H1 (cell line): Measurements from ENCODE around the gene YWHAE. TPM values are rescaled to one million over a fixed set of nuclear protein-coding genes. Genes with fewer than 3 reads are reported as not detected.

ENCODE experiments used
- CTCF ChIA-PET: fragments of 300-600 bp; sonication (Branson Sonifier 250); formaldehyde crosslinking; loops from one replicate; lab custom pipeline; 2021; ENCODE audit not compliant: partially characterized antibody; lab: Charles Lee
- POLR2A ChIA-PET: fragments of 300-600 bp; sonication (Branson Sonifier 250); formaldehyde crosslinking; loops from one replicate; lab custom pipeline; 2021; ENCODE audit warnings: inconsistent platforms; ENCODE audit not compliant: partially characterized antibody; lab: Charles Lee
- DNase-seq, 2 experiments: peaks; one replicate each; pipeline versions ENCODE4 v3.0.0 to v3.0.0-alpha.2; 2010 to 2022; ENCODE audit warnings: low spot score in 2 of 2, low read depth in 1 of 2, mixed read lengths in 1 of 2
- FAIRE-seq: peaks from 2 replicates; lab custom pipeline; 2011; peaks lifted over from hg19 to GRCh38; lab: Jason Lieb, UNC
- H2AFZ ChIP-seq: 2 replicates; pipeline ENCODE4 v1.8.1; 2012; ENCODE audit warnings: low read length, inconsistent platforms
- H2AK5ac ChIP-seq: 2 replicates; pipeline ENCODE4 v1.6.1; 2013; ENCODE audit warnings: low read depth, low read length
- H2BK120ac ChIP-seq: replicated peaks from 2 replicates; pipeline ENCODE3; 2013; ENCODE audit warnings: low read depth, low read length, inconsistent platforms
- H2BK12ac ChIP-seq: 2 replicates; pipeline ENCODE4 v1.6.1; 2013; ENCODE audit warnings: low read depth, low read length
- H2BK15ac ChIP-seq: 2 replicates; pipeline ENCODE4 v1.6.1; 2013; ENCODE audit warnings: low read length
- H2BK20ac ChIP-seq: 2 replicates; pipeline ENCODE4 v1.6.1; 2013; ENCODE audit warnings: low read length
- H2BK5ac ChIP-seq: 2 replicates; pipeline ENCODE4 v1.6.1; 2013; ENCODE audit warnings: low read depth, low read length
- H3K14ac ChIP-seq: 2 replicates; pipeline ENCODE4 v1.6.1; 2013; ENCODE audit warnings: inconsistent platforms; ENCODE audit not compliant: insufficient read length
- H3K18ac ChIP-seq: 2 replicates; pipeline ENCODE4 v1.6.1; 2013; ENCODE audit warnings: low read length; ENCODE audit errors: extremely low read depth
- H3K23ac ChIP-seq: 2 replicates; pipeline ENCODE4 v1.6.1; 2013; ENCODE audit warnings: inconsistent platforms; ENCODE audit not compliant: insufficient read length
- H3K23me2 ChIP-seq: 2 replicates; pipeline ENCODE4 v1.6.1; 2013; ENCODE audit warnings: low read depth, low read length
- H3K27ac ChIP-seq: 2 replicates; pipeline ENCODE4 v1.6.1; 2011; ENCODE audit warnings: low read depth, low read length, inconsistent platforms
- H3K27me3 ChIP-seq, 4 experiments: replicated peaks in 1 of 4; 1 replicate in 1 of 4; 2 replicates in 3 of 4; pipeline versions ENCODE4 v1.6.1 to v1.8.1; 2011 to 2013; ENCODE audit warnings: low read length in 3 of 4, mild to moderate bottlenecking in 3 of 4, inconsistent platforms in 2 of 4, mixed read lengths in 2 of 4, moderate library complexity in 1 of 4; ENCODE audit not compliant: control insufficient read depth in 3 of 4, insufficient read depth in 3 of 4; ENCODE audit errors: extremely low read depth in 1 of 4
- H3K36me3 ChIP-seq, 4 experiments: 2 replicates each; pipeline versions ENCODE4 v1.6.1 to v1.8.1; 2011 to 2013; ENCODE audit warnings: mild to moderate bottlenecking in 4 of 4, low read length in 3 of 4, moderate library complexity in 2 of 4, control low read depth in 1 of 4, inconsistent platforms in 1 of 4; ENCODE audit not compliant: insufficient read depth in 4 of 4, control insufficient read depth in 2 of 4
- H3K4ac ChIP-seq: replicated peaks from 2 replicates; pipeline ENCODE3; 2013; ENCODE audit warnings: low read length, low read depth, mixed read lengths, inconsistent platforms; ENCODE audit not compliant: insufficient read length
- H3K4me1 ChIP-seq, 4 experiments: replicated peaks in 1 of 4; 1 replicate in 1 of 4; 2 replicates in 3 of 4; pipeline versions ENCODE4 v1.6.1 to v1.8.1; 2011 to 2013; ENCODE audit warnings: low read length in 3 of 4, inconsistent platforms in 2 of 4, mixed read lengths in 1 of 4; ENCODE audit not compliant: insufficient read depth in 4 of 4, control insufficient read depth in 3 of 4
- H3K4me2 ChIP-seq, 2 experiments: 2 replicates each; pipeline versions ENCODE4 v1.6.1 to v1.8.1; 2011 to 2013; ENCODE audit warnings: low read depth in 2 of 2, low read length in 2 of 2, control low read depth in 1 of 2, inconsistent platforms in 1 of 2, mild to moderate bottlenecking in 1 of 2; ENCODE audit not compliant: insufficient read depth in 1 of 2
- H3K4me3 ChIP-seq, 4 experiments: fragments of 200-600, 300-600 bp in 1 of 4; sonication (generic), shearing (Covaris generic), sonication (Bioruptor Twin) in 1 of 4; 2 replicates each; pipeline versions ENCODE4 v1.5.1 to v1.8.1; 2011 to 2016; ENCODE audit warnings: low read length in 4 of 4, low read depth in 3 of 4, control low read depth in 2 of 4, inconsistent platforms in 2 of 4, mild to moderate bottlenecking in 2 of 4, mixed read lengths in 1 of 4, moderate library complexity in 1 of 4; ENCODE audit not compliant: insufficient read depth in 2 of 4; ENCODE audit errors: extremely low read depth in 1 of 4
- H3K56ac ChIP-seq: replicated peaks from 2 replicates; pipeline ENCODE3; 2013; ENCODE audit warnings: low read depth, mild to moderate bottlenecking, mixed read lengths, low read length, inconsistent platforms; ENCODE audit not compliant: insufficient read length
- H3K79me1 ChIP-seq: 2 replicates; pipeline ENCODE4 v1.6.1; 2013; ENCODE audit warnings: low read depth, low read length, control low read depth
- H3K79me2 ChIP-seq, 2 experiments: 2 replicates each; pipeline versions ENCODE4 v1.6.1 to v1.8.1; 2012 to 2013; ENCODE audit warnings: low read length in 2 of 2, mild to moderate bottlenecking in 2 of 2, inconsistent platforms in 1 of 2; ENCODE audit not compliant: insufficient read depth in 2 of 2, control insufficient read depth in 1 of 2
- H3K9ac ChIP-seq, 4 experiments: replicated peaks in 1 of 4; 1 replicate in 1 of 4; 2 replicates in 3 of 4; pipeline versions ENCODE4 v1.6.1 to v1.8.1; 2011 to 2013; ENCODE audit warnings: low read depth in 3 of 4, low read length in 3 of 4, control low read depth in 2 of 4, mild to moderate bottlenecking in 2 of 4, moderate library complexity in 2 of 4, inconsistent platforms in 1 of 4; ENCODE audit errors: extremely low read depth in 1 of 4
- H3K9me3 ChIP-seq, 2 experiments: 2 replicates each; pipeline versions ENCODE4 v1.6.1 to v1.8.1; 2012 to 2013; ENCODE audit warnings: mild to moderate bottlenecking in 2 of 2, moderate library complexity in 2 of 2, control low read depth in 1 of 2, inconsistent platforms in 1 of 2, low read depth in 1 of 2, low read length in 1 of 2, mixed read lengths in 1 of 2; ENCODE audit not compliant: insufficient read depth in 2 of 2
- H4K20me1 ChIP-seq, 2 experiments: replicated peaks in 1 of 2; 2 replicates each; pipeline versions ENCODE3 to v1.8.1; 2011 to 2013; ENCODE audit warnings: inconsistent platforms in 2 of 2, low read length in 2 of 2, mild to moderate bottlenecking in 1 of 2; ENCODE audit not compliant: insufficient read depth in 2 of 2, control insufficient read depth in 1 of 2
- H4K5ac ChIP-seq: 2 replicates; pipeline ENCODE4 v1.6.1; 2013; ENCODE audit warnings: low read length, low read depth, mixed read lengths, inconsistent platforms; ENCODE audit not compliant: insufficient read length
- H4K8ac ChIP-seq: 2 replicates; pipeline ENCODE4 v1.8.0; 2013; ENCODE audit warnings: mild to moderate bottlenecking, moderate library complexity, low read length, inconsistent platforms; ENCODE audit not compliant: insufficient read depth; ENCODE audit errors: extremely low read depth
- H4K91ac ChIP-seq: replicated peaks from 2 replicates; pipeline ENCODE3; 2013; ENCODE audit warnings: low read length, mixed read lengths, inconsistent platforms; ENCODE audit not compliant: insufficient read length
- CREB1 ChIP-seq: IDR thresholded peaks from 2 replicates; pipeline ENCODE4 v1.6.1; 2012; ENCODE audit warnings: inconsistent platforms
- EGR1 ChIP-seq: IDR thresholded peaks from 2 replicates; pipeline ENCODE4 v1.6.1; 2011; ENCODE audit warnings: low read depth, low read length, borderline replicate concordance
- GABPA ChIP-seq: IDR thresholded peaks from 2 replicates; pipeline ENCODE4 v1.6.1; 2011; ENCODE audit warnings: mild to moderate bottlenecking, low read length, moderate library complexity, borderline replicate concordance; ENCODE audit not compliant: insufficient read depth
- GTF2F1 ChIP-seq: IDR thresholded peaks from 2 replicates; pipeline ENCODE4 v1.6.1; 2012; ENCODE audit warnings: low read depth, low read length, improper control_type of control experiment, borderline replicate concordance
- HDAC6 ChIP-seq: IDR thresholded peaks from one replicate; pipeline ENCODE4 v1.7.1; 2012; ENCODE audit warnings: low read depth, mild to moderate bottlenecking, inconsistent platforms, low read length, moderate library complexity
- JUND ChIP-seq: IDR thresholded peaks from 2 replicates; pipeline ENCODE4 v1.6.1; 2011; ENCODE audit warnings: mild to moderate bottlenecking, improper control_type of control experiment, low read length
- MAFK ChIP-seq: IDR thresholded peaks from 2 replicates; pipeline ENCODE4 v1.6.1; 2012; ENCODE audit warnings: low read depth, mild to moderate bottlenecking, improper control_type of control experiment, low read length
- RAD21 ChIP-seq, 2 experiments: IDR thresholded peaks in 1 of 2; conservative IDR thresholded peaks in 1 of 2; 2 replicates each; pipeline ENCODE4 v1.6.1; 2011; ENCODE audit warnings: low read depth in 2 of 2, low read length in 2 of 2, improper control_type of control experiment in 1 of 2, inconsistent platforms in 1 of 2, mild to moderate bottlenecking in 1 of 2, moderate library complexity in 1 of 2
- SRF ChIP-seq: IDR thresholded peaks from 2 replicates; pipeline ENCODE4 v1.6.1; 2011; ENCODE audit warnings: mild to moderate bottlenecking, low read depth, low read length, moderate library complexity
- WGBS, 2 experiments: shearing (Covaris generic) in 1 of 2; methylation state at CpG; one replicate each; pipeline versions ENCODE4 v1.1.6 to v1.1.7; 2013 to 2015; ENCODE audit warnings: low lambda C conversion rate in 2 of 2, mixed read lengths in 2 of 2, inconsistent platforms in 1 of 2, low coverage in 1 of 2, missing lambda C conversion rate in 1 of 2; ENCODE audit not compliant: insufficient replicate concordance in 2 of 2, insufficient coverage in 1 of 2, insufficient read length in 1 of 2; ENCODE audit errors: extremely low coverage in 1 of 2, missing lambda C conversion rate in 1 of 2; 5-methylcytosine and 5-hydroxymethylcytosine counted together
- polyA plus RNA-seq, 7 experiments: library from polyadenylated mRNA; depleted of rRNA in 3 of 7; stranded (reverse) in 5 of 7; unstranded in 2 of 7; fragments of >200 nt in 5 of 7; fragments of 200-250 nt in 2 of 7; gene quantifications; 1 replicate in 5 of 7; 2 replicates in 1 of 7; 4 replicates in 1 of 7; pipeline versions ENCODE4 v1.2.1 to v1.2.3, GENCODE V29; 2011 to 2013; ENCODE audit warnings: missing spikeins in 2 of 7, mixed read lengths in 2 of 7
- total RNA-seq: library from RNA; stranded (reverse); fragmentation: NEBNext Ultra II Directional; extraction: Animal tissue kit (Norgen Biotek cat#: 25700); gene quantifications from 2 replicates; pipeline ENCODE4 v1.2.1, GENCODE V29; 2021
- TF ChIP-seq, protein P1 (sequence below): IDR thresholded peaks from 2 replicates; pipeline ENCODE4 v1.6.1; 2012; ENCODE audit warnings: low read length, inconsistent platforms

Gene YWHAE
- total and polyA plus RNA-seq, 2 of the 8 experiments (the other 6 are each of a cell fraction or from before 2014, with no cell fraction given) = 559 to 1,186 TPM

DNA sequence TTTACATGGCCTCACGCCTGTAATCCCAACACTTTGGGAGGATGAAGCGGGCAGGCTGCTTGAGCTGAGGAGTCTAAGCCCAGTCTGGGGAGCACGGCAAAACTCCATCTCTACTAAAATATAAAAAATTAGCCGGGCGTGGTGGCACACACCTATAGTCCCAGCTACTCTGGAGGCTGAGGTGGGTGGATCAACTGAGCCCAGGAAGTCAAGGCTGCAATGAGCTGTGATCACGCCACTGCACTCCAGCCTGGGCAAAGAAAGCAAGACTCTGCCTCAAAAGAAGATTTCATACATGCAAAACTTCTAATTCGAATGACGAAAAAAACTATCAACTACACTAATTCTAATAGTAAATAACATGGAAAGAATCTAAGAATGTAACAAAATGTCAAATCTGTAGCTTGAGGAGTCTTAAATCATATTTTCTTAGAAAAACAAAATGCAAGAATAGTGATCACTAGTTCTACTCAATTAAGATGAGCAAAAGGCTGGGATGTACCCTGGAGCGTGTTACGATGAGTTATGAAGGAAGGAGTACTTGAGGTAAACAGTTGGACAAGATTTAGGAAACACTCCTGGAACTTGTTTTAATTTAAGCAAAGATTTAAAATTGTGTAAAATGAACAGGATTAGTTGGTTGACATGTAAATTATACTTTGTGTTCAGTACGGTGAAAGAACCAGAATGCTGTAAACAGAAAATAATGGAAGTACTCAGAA is 20.7 kb downstream of the YWHAE start:
- no peak overlapping the region for H3K4me2 ChIP-seq
- POLR2A ChIA-PET = interaction anchor here (0.8 to 5.9 kb wide), 4 partner anchors 11 to 38 kb away, joined by 3 to 82 read pairs (median 4); no protein-coding TSS in a partner anchor
- H2BK5ac ChIP-seq = no peak overlapping the region; the same call in 1 of the 2 replicates
- no peak overlapping the region for H3K4me3 ChIP-seq
- H2BK15ac ChIP-seq = no peak overlapping the region
- CTCF ChIA-PET = interaction anchor here (1.0 to 5.3 kb wide), 3 partner anchors 9 to 18 kb away, joined by 3 to 34 read pairs (median 3); no protein-coding TSS in a partner anchor
- H3K18ac ChIP-seq = no peak overlapping the region
- peaks cover 0 to 7% (median 0%) of the 10 kb centered on the region in 4 experiments; a peak in 1 of 8 replicates for H3K36me3 ChIP-seq
- H3K23ac ChIP-seq = no peak overlapping the region
- H4K91ac ChIP-seq = no peak overlapping the region
- WGBS, 2 experiments = 92% methylated on average over 11 of the region's 11 CpGs; no CpG with 5 or more reads in 1 of the 2 experiments
- no peak overlapping the region for H3K56ac ChIP-seq
- no peak overlapping the region for H4K5ac ChIP-seq
- no peak overlapping the region for H2BK20ac ChIP-seq
- no peaks in the 10 kb centered on the region for H3K23me2 ChIP-seq
- peaks cover 90 to 99% of the 10 kb centered on the region in 2 experiments for H3K79me2 ChIP-seq
- peaks cover 51 to 71% of the 10 kb centered on the region in 2 experiments for H4K20me1 ChIP-seq
- H3K4me1 ChIP-seq = peaks cover 0 to 3% (median 1%) of the 10 kb centered on the region in 4 experiments; a peak in 3 of 7 replicates
- no peaks in the 10 kb centered on the region for H3K9me3 ChIP-seq
- FAIRE-seq (no peak), DNase-seq (no peak)
- no peak overlapping the region for H4K8ac ChIP-seq
- H2BK120ac ChIP-seq = no peak overlapping the region
- H3K9ac ChIP-seq = no peak overlapping the region
- no peak overlapping the region for H3K14ac ChIP-seq
- no peak overlapping the region for H2AK5ac ChIP-seq
- H3K4ac ChIP-seq = no peak overlapping the region
- no peak overlapping the region for H3K27ac ChIP-seq
- H3K79me1 ChIP-seq = no peaks in the 10 kb centered on the region
- no peak overlapping the region for H2AFZ ChIP-seq
- no peaks in the 10 kb centered on the region for H3K27me3 ChIP-seq
- no peak overlapping the region for H2BK12ac ChIP-seq
- TF ChIP-seq EGR1 (no peak), SRF (no peak), RAD21 (IDR thresholded peaks at IDR 0.05 in 1 of 2, conservative IDR thresholded peaks at IDR 0.05 in 1 of 2; ENCODE audit: low read depth in 2 of 2, low read length in 2 of 2) (no peak), MAFK (no peak), HDAC6 (no peak), GABPA (no peak), CREB1 (no peak), GTF2F1 (no peak), JUND (no peak)
- TF ChIP-seq, protein P1, sequence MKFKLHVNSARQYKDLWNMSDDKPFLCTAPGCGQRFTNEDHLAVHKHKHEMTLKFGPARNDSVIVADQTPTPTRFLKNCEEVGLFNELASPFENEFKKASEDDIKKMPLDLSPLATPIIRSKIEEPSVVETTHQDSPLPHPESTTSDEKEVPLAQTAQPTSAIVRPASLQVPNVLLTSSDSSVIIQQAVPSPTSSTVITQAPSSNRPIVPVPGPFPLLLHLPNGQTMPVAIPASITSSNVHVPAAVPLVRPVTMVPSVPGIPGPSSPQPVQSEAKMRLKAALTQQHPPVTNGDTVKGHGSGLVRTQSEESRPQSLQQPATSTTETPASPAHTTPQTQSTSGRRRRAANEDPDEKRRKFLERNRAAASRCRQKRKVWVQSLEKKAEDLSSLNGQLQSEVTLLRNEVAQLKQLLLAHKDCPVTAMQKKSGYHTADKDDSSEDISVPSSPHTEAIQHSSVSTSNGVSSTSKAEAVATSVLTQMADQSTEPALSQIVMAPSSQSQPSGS = no peak
